Measurements from ENCODE around the gene CISH.

The CISH gene

DNA sequence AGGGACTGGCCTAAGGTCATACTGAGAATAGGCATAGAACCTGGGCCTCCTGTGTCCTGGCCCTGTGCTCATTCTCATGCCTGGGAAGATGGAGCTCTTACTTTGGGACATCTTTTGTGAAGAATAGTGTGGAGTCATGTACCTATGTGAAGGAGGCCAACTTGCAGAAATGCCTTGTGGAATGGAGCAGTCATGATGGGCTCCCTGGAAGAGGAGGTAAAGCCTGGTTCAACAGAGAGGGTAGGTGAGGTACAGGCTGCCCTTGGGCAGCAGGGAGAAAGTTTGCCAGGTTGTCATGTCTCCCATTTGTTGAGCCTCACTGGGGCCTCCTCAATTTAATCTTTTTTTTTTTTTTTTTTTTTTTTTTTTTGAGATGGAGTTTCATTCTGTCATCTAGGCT is 23.5 kb upstream of the CISH start:
- no peak for DNase-seq

- no peak for DNase-seq
Observed at GRCh38 chr3:50633230-50633790, 21.7 kb upstream of the CISH start.

DNA sequence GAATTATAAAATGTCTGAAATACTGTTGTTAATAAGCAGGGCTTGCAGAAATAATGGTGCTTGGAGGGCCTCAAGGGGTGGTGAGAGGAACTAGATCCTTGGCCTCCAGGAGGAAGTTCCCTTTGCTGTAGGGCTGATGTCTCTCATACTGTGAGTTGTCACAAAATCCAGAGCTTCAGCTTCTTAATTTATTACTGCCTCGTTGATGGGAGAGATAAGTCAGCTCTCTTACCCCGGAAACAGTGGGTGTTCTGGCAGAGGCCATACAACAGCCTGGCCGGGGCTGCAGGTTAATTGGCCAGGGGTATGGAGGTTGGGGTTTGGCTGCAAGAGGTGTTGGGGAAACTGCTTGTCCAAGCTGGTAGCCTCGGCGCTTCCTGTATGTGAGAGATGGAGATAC is 20.9 kb upstream of the CISH start:
- no peak for DNase-seq

- DNase-seq: peak; percentile 20
Observed at GRCh38 chr3:50630877-50631276, 19.3 kb upstream of the CISH start.

GRCh38 chr3:50630394-50630793 is 18.8 kb upstream of the CISH start:
- no peak for DNase-seq

GRCh38 chr3:50628601-50629000 is 17.0 kb upstream of the CISH start:
- DNase-seq: no peak

- no peak for DNase-seq
Observed at GRCh38 chr3:50627407-50628051, 16.0 kb upstream of the CISH start.

- DNase-seq: no peak
Observed at GRCh38 chr3:50626401-50626800, 14.8 kb upstream of the CISH start.

DNA sequence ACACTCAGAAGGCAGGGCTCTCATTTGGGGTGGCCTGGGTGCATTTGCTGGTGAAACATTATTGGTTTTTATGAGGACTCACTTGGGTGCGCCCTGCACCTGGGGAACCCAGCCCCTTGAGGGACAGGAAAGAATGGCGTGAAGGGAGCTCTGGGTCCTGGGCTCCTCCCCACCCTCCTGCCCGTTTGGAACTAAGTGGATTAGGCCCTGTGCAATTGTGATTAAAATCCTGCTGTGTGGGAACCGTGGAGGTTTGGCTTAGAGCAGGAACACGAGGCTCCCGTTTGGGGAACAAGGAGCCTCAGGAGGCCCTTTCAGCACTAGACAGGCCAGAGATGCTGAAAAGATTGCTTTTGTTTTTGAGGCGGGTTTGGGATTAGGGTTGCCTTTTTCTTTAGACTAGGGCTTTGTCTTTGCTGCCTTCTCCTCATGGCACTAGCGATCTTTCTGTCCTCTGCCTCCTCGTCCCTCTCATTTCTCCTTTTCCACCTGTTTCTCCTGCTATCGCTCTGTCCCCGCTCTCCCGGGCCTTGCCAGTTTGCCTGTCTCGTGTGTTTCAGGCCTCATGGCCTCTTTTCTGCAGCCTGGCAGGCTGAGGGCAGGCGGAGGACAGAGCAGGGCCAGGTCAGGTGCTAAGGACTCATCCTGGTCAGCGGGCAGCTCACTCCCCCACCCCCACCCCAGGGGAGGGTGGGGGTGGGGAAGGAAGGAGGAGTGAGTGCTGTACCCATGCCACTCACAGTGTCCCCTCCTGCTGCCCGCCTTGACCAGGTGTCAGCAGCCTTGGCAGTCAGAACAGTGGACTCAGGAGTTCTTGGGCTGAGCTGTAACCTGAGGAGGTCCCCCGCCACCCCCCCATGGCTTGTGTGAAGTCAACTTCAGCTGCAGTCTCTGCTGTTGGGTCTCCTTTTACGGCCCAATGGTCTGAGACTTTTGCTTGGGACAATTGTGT is 13.9 kb upstream of the CISH start:
- DNase-seq: no peak

DNA sequence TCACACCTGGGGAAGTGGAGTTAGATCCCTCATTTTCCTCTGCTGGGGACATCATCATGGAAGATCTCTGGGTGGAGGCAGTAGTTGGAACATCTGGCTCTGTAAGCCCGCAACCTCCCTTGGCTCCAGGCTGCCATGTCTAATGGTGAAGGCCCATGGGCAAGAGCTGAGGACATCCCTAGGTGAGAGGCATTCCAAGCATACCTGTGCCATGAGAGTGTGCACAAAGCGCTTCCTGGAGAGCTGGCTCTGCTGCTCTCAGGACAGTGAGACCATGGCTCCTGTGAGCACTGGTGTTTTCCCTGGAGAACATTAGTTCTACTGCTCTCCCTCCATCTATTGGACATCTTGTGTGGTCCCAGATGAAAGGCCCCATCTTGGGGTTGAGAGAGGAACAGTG is 13.1 kb upstream of the CISH start:
- DNase-seq: no peak

DNA sequence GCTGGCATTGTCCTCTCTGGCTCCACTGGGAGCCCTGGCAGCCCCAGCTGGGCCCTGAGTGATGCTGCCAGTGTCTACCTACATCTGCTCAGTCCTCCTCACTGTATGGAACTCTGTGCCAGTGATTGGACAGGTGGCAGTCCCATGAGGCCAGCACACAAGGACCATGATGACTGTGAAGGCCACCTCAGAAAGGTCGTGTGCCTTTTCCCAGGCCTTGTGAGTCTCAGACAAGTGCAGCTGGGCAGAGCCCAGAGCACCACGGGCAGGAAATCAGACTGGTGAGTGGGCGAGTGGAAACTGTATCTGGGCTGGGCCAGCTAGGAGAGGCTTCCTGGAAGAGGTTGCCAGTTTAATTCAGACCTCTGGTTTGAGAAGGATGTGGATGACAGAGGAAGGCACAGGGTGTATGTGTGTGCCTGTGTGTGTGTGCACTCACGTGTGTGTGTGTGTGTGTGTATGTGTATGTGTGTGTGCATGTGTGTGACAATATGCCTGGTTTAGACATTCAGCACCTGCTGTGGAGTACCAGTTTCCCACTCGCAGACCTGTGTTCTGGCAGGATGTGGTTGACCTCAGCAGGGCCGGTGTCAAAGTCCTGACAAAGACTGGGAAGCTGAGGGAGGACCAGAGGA is 12.4 kb upstream of the CISH start:
- DNase-seq: no peak

DNA sequence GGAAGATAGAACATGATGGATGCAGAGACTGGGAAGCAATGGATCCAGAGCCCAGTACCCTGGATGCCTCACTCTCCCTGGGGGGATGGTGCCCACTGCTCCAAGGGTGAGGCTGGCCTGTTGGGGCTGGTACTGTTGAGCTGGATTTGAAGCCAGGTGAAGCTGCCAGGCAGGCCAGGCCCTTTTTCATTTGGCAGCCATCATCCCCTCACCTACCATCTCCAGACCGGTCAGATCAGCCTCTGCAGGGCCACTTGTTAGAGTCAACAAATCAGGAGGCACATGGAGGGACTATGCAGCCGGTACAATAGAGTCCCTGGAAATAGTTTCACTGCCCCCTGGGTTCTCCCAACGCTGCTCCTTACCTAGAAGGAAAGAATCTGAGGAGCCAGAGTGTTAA is 11.3 kb upstream of the CISH start:
- no peak for DNase-seq

- no peak for DNase-seq
Observed at GRCh38 chr3:50620820-50621219, 9.2 kb upstream of the CISH start.

DNA sequence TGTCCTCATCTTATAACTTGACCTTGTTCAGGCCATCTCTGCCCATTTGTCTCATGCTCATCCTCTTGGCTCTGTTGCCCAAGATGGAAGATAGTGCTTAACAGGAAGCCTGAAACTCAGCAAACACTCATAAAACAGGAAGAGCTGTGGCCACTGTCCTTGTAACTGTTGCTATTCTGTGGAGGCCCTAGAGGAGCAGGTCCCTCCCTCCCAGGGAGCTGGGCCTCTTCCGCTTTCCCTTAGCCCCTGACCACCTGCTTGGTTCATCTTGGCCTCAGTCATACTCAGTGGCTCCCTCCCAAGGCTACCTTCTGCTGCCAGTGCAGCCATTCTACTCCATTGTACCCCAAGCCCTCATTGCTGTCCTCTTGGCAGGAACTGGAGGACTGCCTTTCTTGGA is 8.8 kb upstream of the CISH start:
- DNase-seq: no peak

- DNase-seq: no peak
Observed at GRCh38 chr3:50617911-50618481, 6.4 kb upstream of the CISH start.

DNA sequence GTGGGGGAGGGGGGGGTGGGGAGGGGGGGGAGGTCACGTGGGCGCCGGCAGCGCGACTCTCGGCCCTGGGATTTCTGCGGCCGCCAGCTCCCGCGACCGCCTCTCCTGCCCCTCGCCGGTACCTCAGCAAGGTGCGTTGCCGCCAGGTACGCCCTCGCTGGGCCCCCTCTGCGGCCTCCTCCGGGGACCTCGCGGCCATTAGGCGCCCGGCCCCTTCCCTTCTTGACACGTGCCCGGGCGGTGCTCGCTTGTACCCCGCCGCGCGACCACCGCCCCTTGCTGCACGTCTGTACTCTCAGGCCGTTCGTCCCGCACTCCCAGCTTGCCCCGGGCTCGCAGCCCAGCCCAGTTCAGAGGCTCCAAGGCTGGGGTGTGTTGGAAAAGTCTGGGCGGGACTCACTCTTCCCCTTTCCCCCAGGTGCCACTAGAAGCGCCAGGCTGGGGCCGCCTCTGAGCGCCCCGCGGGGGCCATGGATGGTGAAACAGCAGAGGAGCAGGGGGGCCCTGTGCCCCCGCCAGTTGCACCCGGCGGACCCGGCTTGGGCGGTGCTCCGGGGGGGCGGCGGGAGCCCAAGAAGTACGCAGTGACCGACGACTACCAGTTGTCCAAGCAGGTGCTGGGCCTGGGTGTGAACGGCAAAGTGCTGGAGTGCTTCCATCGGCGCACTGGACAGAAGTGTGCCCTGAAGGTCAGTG is 5.7 kb upstream of the CISH start, which contains the start of gene MAPKAPK3:
Gene MAPKAPK3, plus strand, starts transcription at position 56 of the 696 bp plus-strand sequence. Its CDS starts 415 bp downstream, at position 471.
- peak; percentile 58 for DNase-seq

DNA sequence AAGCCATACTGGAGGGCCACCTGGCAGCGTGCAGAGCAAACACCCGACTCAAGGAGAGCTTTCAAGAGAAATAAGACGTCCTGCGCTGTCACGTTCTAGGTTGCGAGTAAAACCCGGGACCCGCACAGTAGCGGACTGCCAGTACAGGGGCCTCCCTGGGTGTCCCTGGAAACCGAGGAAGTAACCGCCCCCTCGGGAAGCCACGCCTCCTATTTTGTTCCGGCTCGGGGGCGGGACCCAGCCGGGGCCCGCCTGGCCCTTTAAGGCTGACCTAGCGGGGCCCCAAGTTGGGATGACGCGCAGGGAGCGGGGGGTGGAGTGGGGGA is 5.2 kb upstream of the CISH start:
- peak; percentile 85 for DNase-seq

GRCh38 chr3:50616003-50616769 is 4.6 kb upstream of the CISH start:
- DNase-seq: peak; percentile 75

- DNase-seq: no peak
Observed at GRCh38 chr3:50615190-50615589, 3.6 kb upstream of the CISH start.

GRCh38 chr3:50612970-50613846 is 1.6 kb upstream of the CISH start:
- DNase-seq: no peak

Data from NCI-H2171 treated with DMSO at 0.1 percent for 48 hours (cell line).